ENCODE results near the gene PLCG2. TPM values are rescaled to one million over a fixed set of nuclear protein-coding genes. Genes with fewer than 3 reads are reported as not detected.

Gene PLCG2
- total RNA-seq, 1 donor: 0.43 TPM

DNA sequence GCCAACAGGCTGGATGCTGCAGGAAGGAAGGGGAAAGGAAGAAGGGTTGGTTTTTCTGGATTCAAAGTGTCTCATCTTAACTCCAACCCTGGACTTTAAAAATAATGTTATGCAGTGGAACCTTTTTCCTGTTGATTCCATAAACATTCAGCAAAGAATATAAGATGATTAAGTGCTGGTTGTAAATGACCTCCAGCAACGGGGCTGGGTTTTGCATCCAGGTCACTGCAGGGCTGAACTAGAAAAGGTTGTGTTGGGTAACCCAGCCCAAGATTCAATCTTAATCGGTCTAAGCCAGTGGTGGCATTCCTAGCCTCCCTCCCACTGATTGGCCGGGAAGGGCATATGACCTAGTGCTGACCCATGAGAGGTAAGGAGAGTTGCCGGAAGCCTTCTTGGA lies 34.2 kb upstream of the PLCG2 start:
- H3K4me3 ChIP-seq (ENCODE audit: low read depth, low read length): no peak overlapping the region
- TF ChIP-seq, protein P1, sequence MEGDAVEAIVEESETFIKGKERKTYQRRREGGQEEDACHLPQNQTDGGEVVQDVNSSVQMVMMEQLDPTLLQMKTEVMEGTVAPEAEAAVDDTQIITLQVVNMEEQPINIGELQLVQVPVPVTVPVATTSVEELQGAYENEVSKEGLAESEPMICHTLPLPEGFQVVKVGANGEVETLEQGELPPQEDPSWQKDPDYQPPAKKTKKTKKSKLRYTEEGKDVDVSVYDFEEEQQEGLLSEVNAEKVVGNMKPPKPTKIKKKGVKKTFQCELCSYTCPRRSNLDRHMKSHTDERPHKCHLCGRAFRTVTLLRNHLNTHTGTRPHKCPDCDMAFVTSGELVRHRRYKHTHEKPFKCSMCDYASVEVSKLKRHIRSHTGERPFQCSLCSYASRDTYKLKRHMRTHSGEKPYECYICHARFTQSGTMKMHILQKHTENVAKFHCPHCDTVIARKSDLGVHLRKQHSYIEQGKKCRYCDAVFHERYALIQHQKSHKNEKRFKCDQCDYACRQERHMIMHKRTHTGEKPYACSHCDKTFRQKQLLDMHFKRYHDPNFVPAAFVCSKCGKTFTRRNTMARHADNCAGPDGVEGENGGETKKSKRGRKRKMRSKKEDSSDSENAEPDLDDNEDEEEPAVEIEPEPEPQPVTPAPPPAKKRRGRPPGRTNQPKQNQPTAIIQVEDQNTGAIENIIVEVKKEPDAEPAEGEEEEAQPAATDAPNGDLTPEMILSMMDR (IDR thresholded peaks at IDR 0.05; ENCODE audit: insufficient read depth, low read depth, low read length): no peak
- no peak for DNase-seq (ENCODE audit: low read depth)

DNA sequence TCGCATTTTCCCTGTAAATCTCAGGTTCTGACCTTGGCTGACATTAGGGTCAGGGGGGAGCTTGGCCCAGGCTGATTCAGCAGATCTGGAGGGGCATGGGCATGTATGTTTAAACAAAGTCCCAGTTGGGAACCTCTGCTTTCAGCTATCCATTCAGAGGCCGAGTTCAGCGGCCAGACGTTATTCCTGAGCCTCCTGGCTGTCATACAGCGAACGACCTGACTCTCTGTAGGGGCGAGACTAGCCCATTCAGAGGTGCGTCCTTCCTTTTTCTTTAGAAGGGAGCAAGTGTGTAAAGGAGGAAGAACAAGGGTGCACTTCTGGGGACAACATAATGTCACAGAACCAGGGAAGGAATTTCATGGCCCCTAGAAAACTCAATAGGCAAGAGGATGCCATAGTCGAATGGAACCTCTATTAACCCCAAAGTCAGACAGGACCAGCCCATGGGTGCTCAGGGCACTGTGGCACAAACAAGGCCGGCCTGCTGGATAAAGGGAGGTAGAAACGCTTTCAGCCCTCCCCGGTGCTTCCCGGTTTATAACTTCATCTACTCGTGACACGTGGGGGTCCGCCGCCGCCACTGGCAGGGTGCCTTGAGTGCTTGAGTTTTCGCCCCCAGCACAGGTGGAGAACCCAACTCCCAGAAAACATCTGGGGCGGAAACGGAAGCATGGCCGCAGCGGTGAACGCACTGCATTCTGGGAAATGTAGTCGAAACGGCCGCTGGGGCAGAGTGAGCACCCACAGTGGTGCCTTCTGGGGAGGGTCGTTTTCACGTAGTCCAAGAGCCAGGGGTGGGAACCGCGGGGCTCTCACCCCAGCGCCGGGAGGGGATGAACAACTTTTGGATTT lies 33.2 kb upstream of the PLCG2 start:
- DNase-seq (ENCODE audit: low read depth): peak; percentile 25
- TF ChIP-seq, protein P1 (IDR thresholded peaks at IDR 0.05; ENCODE audit: insufficient read depth, low read depth, low read length): no peak
- H3K4me3 ChIP-seq (ENCODE audit: low read depth, low read length): peak overlapping the region; percentile 38

DNA sequence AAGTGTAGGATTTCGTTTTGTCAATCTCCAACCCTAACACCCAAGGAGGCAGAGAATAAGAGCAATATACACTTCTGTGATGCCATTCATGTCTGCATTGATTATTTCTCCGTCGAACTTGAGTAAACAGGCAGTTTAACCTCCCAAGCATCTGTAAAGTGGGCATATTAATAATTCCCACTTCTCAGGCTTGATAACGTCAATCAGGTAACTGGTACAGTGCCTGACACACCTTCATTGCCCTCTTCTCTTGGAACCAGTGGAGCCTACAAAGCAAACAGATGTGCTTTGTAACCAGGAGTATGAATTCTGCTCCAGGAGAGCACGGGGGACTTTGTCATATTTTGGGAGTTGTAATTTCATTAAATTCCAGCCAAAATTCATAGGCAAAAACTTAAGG lies 32.5 kb upstream of the PLCG2 start:
- TF ChIP-seq, protein P1 (IDR thresholded peaks at IDR 0.05; ENCODE audit: insufficient read depth, low read depth, low read length): no peak
- no peak for DNase-seq (ENCODE audit: low read depth)
- peak overlapping the region; percentile 38 for H3K4me3 ChIP-seq (ENCODE audit: low read depth, low read length)

DNA sequence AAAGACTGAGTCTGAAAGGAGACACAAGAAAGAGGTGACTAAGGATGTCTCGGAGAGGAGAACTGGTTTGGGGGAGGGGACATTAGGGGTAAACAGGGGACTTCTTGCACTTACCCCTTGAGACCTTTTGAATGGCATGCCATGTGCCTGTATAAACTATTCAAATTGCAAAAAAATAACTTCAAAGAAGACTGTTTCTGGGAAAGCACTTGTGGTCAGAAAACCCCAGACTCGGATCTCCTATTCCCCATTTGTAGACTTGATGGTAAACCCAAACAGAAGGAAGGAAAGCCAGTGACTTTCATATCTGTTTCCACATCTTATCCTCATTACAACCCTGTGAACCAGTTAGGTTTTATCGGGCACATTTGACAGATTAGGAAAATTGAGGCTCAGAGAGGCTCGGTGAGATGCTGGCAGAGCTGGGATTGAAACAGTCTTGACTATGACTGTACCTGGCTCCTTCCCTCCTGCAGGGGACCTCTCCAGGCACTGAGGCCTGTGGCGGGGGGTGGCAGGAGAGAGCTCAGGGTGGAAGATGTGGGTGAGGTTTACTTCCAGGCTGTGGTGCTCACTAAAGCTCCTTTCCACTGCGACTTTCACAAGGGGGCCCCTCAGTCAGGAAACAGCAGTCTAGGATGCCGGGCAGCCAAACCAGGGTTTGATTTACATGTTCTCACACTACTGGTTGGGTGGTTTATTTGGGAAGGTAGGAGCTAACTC lies 30.5 kb upstream of the PLCG2 start:
- TF ChIP-seq, protein P1 (IDR thresholded peaks at IDR 0.05; ENCODE audit: insufficient read depth, low read depth, low read length): no peak
- no peak overlapping the region for H3K4me3 ChIP-seq (ENCODE audit: low read depth, low read length)

DNA sequence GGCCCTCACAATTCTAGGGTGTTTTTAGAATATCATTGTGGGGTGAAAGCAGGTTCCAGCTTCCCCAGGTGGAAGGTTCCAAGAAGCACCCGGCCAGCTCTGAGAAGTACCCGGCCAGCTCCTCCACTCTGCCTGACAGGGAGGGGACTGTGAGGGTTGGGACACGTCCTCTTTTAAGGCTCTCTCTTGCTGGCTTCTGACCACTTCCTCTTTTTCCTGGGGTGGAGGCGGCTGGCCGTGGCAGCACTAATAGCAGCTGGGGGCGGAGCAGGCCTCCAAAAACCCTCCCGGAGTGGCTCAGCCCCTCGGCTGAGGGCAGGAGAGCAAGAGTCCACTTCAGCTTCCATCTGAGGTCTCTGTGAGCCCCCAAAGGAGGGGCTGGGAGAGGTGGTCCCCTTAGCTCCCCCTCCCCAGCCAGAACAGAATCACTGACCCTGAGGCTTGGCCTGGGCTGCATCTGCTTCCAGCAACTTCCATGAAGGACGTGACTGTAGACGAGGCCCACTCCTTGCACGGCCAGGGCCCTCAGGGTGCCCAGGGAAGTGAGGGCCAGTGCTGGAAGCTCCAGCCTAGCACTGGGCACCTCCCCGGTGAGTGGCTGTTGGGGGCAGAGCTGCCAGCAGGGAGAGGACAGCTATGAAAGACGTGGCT lies 26.7 kb upstream of the PLCG2 start:
- TF ChIP-seq, protein P1 (IDR thresholded peaks at IDR 0.05; ENCODE audit: insufficient read depth, low read depth, low read length): no peak
- no peak for DNase-seq (ENCODE audit: low read depth)
- H3K4me3 ChIP-seq (ENCODE audit: low read depth, low read length): no peak overlapping the region

More for the DNA sequence above, 30.5 kb upstream of the PLCG2 start:
- DNase-seq (ENCODE audit: low read depth): no peak

DNA sequence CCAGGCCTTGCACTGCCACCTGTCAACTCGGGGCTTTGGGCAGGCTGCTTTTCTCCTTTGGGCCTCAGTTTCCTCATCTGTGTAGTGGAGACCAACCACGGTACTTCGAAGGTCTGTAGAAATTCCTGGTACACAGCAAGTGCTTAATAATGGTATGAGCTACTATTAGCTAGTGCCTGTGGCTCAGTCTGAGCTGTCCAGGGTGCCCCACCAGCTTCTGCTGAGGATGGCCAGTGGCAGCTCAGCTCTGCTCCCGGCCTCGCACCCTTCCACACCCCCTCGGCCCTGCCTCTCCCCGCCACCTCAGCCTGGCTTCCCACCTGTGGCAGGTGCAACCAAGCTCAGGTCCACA lies 26.2 kb upstream of the PLCG2 start:
- no peak overlapping the region for H3K4me3 ChIP-seq (ENCODE audit: low read depth, low read length)
- TF ChIP-seq, protein P1 (IDR thresholded peaks at IDR 0.05; ENCODE audit: insufficient read depth, low read depth, low read length): no peak
- DNase-seq (ENCODE audit: low read depth): no peak

Measured in fibroblast of villous mesenchyme (primary cell).